NCI-H1105 treated with DMSO at 0.1 percent for 48 hours (cell line): ENCODE results near the gene BPGM.

Source experiments
- DNase-seq: peaks from one replicate; lab custom pipeline; 2025; lab: John Stamatoyannopoulos, UW

The BPGM gene

GRCh38 chr7:134697205-134697886, 50.7 kb downstream of the BPGM start:
- DNase-seq, result no peak

- no peak for DNase-seq
Measured at GRCh38 chr7:134698481-134698880, 51.8 kb downstream of the BPGM start.

GRCh38 chr7:134699021-134699818, 52.6 kb downstream of the BPGM start:
- DNase-seq, result peak; percentile 8

GRCh38 chr7:134699899-134700298, 53.2 kb downstream of the BPGM start:
- DNase-seq, result no peak

GRCh38 chr7:134701272-134701671, 54.6 kb downstream of the BPGM start:
- no peak for DNase-seq

- DNase-seq, result no peak
Measured at GRCh38 chr7:134702366-134703240, 56.0 kb downstream of the BPGM start.

- DNase-seq, result no peak
Measured at GRCh38 chr7:134703241-134703594, 56.6 kb downstream of the BPGM start.

- no peak for DNase-seq
Measured at GRCh38 chr7:134703782-134704181, 57.1 kb downstream of the BPGM start.

GRCh38 chr7:134704827-134705226, 58.2 kb downstream of the BPGM start:
- no peak for DNase-seq

GRCh38 chr7:134705716-134706115, 59.1 kb downstream of the BPGM start:
- DNase-seq, result no peak

- DNase-seq, result no peak
Measured at GRCh38 chr7:134706468-134706867, 59.8 kb downstream of the BPGM start.

GRCh38 chr7:134707663-134708378, 61.2 kb downstream of the BPGM start:
- no peak for DNase-seq

GRCh38 chr7:134708692-134709091, 62.0 kb downstream of the BPGM start:
- DNase-seq, result no peak

- DNase-seq, result no peak
Measured at GRCh38 chr7:134709197-134709596, 62.5 kb downstream of the BPGM start.

- no peak for DNase-seq
Measured at GRCh38 chr7:134710511-134710853, 63.8 kb downstream of the BPGM start.

- DNase-seq, result no peak
Measured at GRCh38 chr7:134710854-134711624, 64.4 kb downstream of the BPGM start.

GRCh38 chr7:134712196-134712595, 65.5 kb downstream of the BPGM start:
- no peak for DNase-seq

- no peak for DNase-seq
Measured at GRCh38 chr7:134714470-134715205, 68.0 kb downstream of the BPGM start.

GRCh38 chr7:134718211-134718875, 71.7 kb downstream of the BPGM start:
- no peak for DNase-seq
